ENCODE measurements around the gene ZNF827.
A peak's percentile ranks its signal among the peaks of the same experiment; 100 is the strongest.

Gene ZNF827

GRCh38 chr4:145719752-145720624 lies 218.6 kb downstream of the ZNF827 start:
- peak in 1 of 2 experiments; percentile 36 for DNase-seq (ENCODE audit: low read depth in 2 of 2)

DNA sequence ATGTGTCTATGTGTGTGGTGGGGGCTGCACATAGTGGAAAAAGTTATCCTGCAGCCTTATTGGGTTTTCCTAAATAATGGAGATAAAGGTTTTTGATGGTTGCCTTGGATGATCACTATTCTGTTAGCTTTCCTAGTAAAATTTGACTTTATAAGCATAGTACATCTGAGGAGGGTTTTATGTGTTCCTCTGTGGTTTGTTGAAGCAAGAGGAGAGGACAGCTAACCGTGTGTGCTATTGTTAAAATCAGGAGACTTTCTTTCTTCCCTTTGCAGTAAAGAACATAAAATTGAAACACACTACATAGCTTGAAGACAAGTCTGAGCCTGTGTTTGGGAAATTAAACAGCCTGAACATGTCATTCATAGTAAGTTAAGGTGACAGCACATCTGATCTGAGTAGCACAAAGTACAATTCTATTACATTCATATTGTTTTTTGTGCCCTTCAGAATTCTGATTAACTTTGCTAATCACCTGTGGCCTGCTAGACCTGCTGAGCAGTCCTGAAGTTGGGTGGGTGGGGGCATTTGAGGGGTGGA lies 221.9 kb downstream of the ZNF827 start:
- no peak for DNase-seq (ENCODE audit: low read depth in 2 of 2)

GRCh38 chr4:145716200-145716599 lies 222.4 kb downstream of the ZNF827 start:
- no peak for DNase-seq (ENCODE audit: low read depth in 2 of 2)

GRCh38 chr4:145709843-145710242 lies 228.8 kb downstream of the ZNF827 start:
- no peak for DNase-seq (ENCODE audit: low read depth in 2 of 2)

DNA sequence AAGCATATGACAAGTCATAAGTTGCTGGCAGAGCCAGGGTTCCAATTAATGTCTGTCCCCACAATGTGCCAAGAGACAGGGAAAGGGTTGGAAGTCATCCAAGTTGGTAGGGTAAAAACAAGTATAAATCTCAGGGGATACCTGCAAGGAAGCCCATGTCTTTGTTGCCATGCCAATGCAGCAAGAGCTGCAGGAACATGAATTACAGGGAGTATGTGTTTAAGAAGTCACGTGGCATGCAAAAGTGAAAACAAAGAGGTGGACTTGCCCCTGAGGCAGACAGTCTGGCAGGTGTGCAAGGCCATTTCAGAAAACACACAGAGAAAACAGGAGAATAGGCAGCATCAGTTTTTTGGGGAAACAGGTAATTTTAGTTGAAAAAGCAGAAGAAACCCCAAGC lies 229.3 kb downstream of the ZNF827 start:
- DNase-seq (ENCODE audit: low read depth in 2 of 2) = no peak
